ENCODE data around the gene OR13F1. TPM values are rescaled to one million over a fixed set of nuclear protein-coding genes. Genes with fewer than 3 reads are reported as not detected.

OR13F1 gene
- not detected in 2 replicates for total RNA-seq

GRCh38 chr9:104503963-104504362 is at the start of gene OR13F1:
TSS of gene OR13F1 (plus strand) at chr9:104504263. CDS start at chr9:104504263, 0 bp downstream.

GRCh38 chr9:104527109-104527508 is 23.0 kb downstream of the OR13F1 start, which contains the start of gene OR13C4:
TSS of gene OR13C4 (minus strand) at chr9:104527209. CDS start at chr9:104527209, 0 bp downstream.

GRCh38 chr9:104536756-104537155 is 32.7 kb downstream of the OR13F1 start, which contains the start of gene OR13C3:
TSS of gene OR13C3 (minus strand) at chr9:104536856. CDS start at chr9:104536723, 133 bp downstream.

Other genes with a start within 250 kb of the OR13F1 start
- gene OR13C4, start 22.9 kb downstream of the OR13F1 start, total RNA-seq, result not detected in 2 replicates
- not detected in 2 replicates for gene OR13C3, start 32.6 kb downstream of the OR13F1 start, total RNA-seq
- gene OR13C8, start 64.9 kb downstream of the OR13F1 start, total RNA-seq, result not detected in 2 replicates
- not detected in 2 replicates for gene OR13C5, start 95.2 kb downstream of the OR13F1 start, total RNA-seq
- not detected in 2 replicates for gene OR13C2, start 101.4 kb downstream of the OR13F1 start, total RNA-seq
- gene OR13C9, start 113.9 kb downstream of the OR13F1 start, total RNA-seq, result not detected in 2 replicates
- gene OR13D1, start 190.3 kb downstream of the OR13F1 start, total RNA-seq, result not detected in 2 replicates
- 22.9 and 34.0 TPM in 2 replicates for gene NIPSNAP3A, start 243.4 kb downstream of the OR13F1 start, total RNA-seq

Measured in pericardium fibroblast (primary cell).